IMR-90 (cell line): ENCODE measurements around the gene CACNA1G.

ENCODE experiments used
- CHD1 ChIP-seq: IDR thresholded peaks from 2 replicates; pipeline ENCODE4 v1.6.1; 2012; ENCODE audit warnings: low read depth, low read length, improper control_type of control experiment
- CTCF ChIP-seq: conservative IDR thresholded peaks from 2 replicates; pipeline ENCODE4 v1.5.1; 2012; ENCODE audit warnings: mild to moderate bottlenecking, low read depth, low read length, improper control_type of control experiment
- MAFK ChIP-seq: IDR thresholded peaks from 2 replicates; pipeline ENCODE4 v1.6.1; 2012; ENCODE audit warnings: low read depth, low read length, improper control_type of control experiment
- RCOR1 ChIP-seq: IDR thresholded peaks from 2 replicates; pipeline ENCODE4 v1.6.1; 2012; ENCODE audit warnings: mild to moderate bottlenecking, low read length, improper control_type of control experiment; ENCODE audit not compliant: insufficient replicate concordance

GRCh38 chr17:50661795-50662391 lies 101.4 kb downstream of the CACNA1G start:
- TF ChIP-seq CTCF (no peak), MAFK (peak; percentile 92), RCOR1 (no peak), CHD1 (no peak)
